ENCODE measurements around the gene CHN2. TPM values are rescaled to one million over a fixed set of nuclear protein-coding genes. Genes with fewer than 3 reads are reported as not detected.

CHN2 gene
- total RNA-seq, 4 donors from 2014 or later = 5.6 to 36.7 (median 16.8) TPM

GRCh38 chr7:29162577-29162976 lies 32.0 kb upstream of the CHN2 start:
- no peaks in the 10 kb centered on the region for H3K27me3 ChIP-seq
- H3K4me3 ChIP-seq = no peak overlapping the region
- 79 to 84% methylated on average over 6 of the region's 6 CpGs for WGBS, 2 donors (ENCODE audit: low coverage in 1 of 2)
- TF ChIP-seq CTCF (IDR thresholded peaks at IDR 0.05) = no peak
- TF ChIP-seq POLR2AphosphoS5 (IDR thresholded peaks at IDR 0.05) = no peak
- no peak for TF ChIP-seq POLR2A (IDR thresholded peaks at IDR 0.05)
- no peak for TF ChIP-seq EP300 (IDR thresholded peaks at IDR 0.05; ENCODE audit: low read depth)
- H3K4me1 ChIP-seq = peaks cover 0 to 3% (median 0%) of the 10 kb centered on the region in 4 donors
- no peaks in the 10 kb centered on the region for H3K36me3 ChIP-seq
- H3K9me3 ChIP-seq = peaks cover 0 to 6% of the 10 kb centered on the region in 2 donors
- intact Hi-C loops (cut with DNase I; ENCODE audit: low total_unique reads) = no loop called here
- in situ Hi-C loops (cut with MboI; ENCODE audit: low pct_ligation_motif_present in 1 of 4, low pct_unique_long_range_greater_than_20kb in 1 of 4, low sequenced_read_pairs in 3 of 4) = no loop called here
- H3K27ac ChIP-seq = no peak overlapping the region
- DNase-seq = no peak

- no peak for DNase-seq
- Histone ChIP-seq H3K4me3 (no peak overlapping the region), H3K27ac (peak overlapping the region in 1 of 4 donors; percentile 16), H3K9me3 (peaks cover 0 to 6% of the 10 kb centered on the region in 2 donors), H3K4me1 (peaks cover 0 to 3% (median 0%) of the 10 kb centered on the region in 4 donors), H3K27me3 (no peaks in the 10 kb centered on the region), H3K36me3 (no peaks in the 10 kb centered on the region)
- intact Hi-C loops (cut with DNase I; ENCODE audit: low total_unique reads) (no loop called here), in situ Hi-C loops (cut with MboI; ENCODE audit: low pct_ligation_motif_present in 1 of 4, low pct_unique_long_range_greater_than_20kb in 1 of 4, low sequenced_read_pairs in 3 of 4) (no loop called here)
- 37 to 46% methylated on average over 3 of the region's 3 CpGs for WGBS, 2 donors (ENCODE audit: low coverage in 1 of 2)
- TF ChIP-seq POLR2AphosphoS5 (IDR thresholded peaks at IDR 0.05) (no peak), POLR2A (IDR thresholded peaks at IDR 0.05) (no peak), EP300 (IDR thresholded peaks at IDR 0.05; ENCODE audit: low read depth) (no peak), CTCF (IDR thresholded peaks at IDR 0.05) (no peak)
These were observed 30.7 kb upstream of the CHN2 start for GRCh38 chr7:29163854-29164253.

- Histone ChIP-seq H3K9me3 (peaks cover 0 to 6% of the 10 kb centered on the region in 2 donors), H3K36me3 (no peaks in the 10 kb centered on the region), H3K27ac (no peak overlapping the region), H3K4me1 (peaks cover 0 to 3% (median 0%) of the 10 kb centered on the region in 4 donors), H3K27me3 (no peaks in the 10 kb centered on the region), H3K4me3 (no peak overlapping the region)
- TF ChIP-seq POLR2A (IDR thresholded peaks at IDR 0.05) (no peak), CTCF (IDR thresholded peaks at IDR 0.05) (no peak), POLR2AphosphoS5 (IDR thresholded peaks at IDR 0.05) (no peak), EP300 (IDR thresholded peaks at IDR 0.05; ENCODE audit: low read depth) (no peak)
- 85% methylated on average over 1 of the region's 1 CpG; no CpG with 5 or more reads in 1 of the 2 donors for WGBS, 2 donors (ENCODE audit: low coverage in 1 of 2)
- no peak for DNase-seq
- intact Hi-C loops (cut with DNase I; ENCODE audit: low total_unique reads) (no loop called here), in situ Hi-C loops (cut with MboI; ENCODE audit: low pct_ligation_motif_present in 1 of 4, low pct_unique_long_range_greater_than_20kb in 1 of 4, low sequenced_read_pairs in 3 of 4) (no loop called here)
These were observed 26.9 kb upstream of the CHN2 start for GRCh38 chr7:29167721-29168120.

GRCh38 chr7:29170781-29171180 lies 23.8 kb upstream of the CHN2 start:
- Histone ChIP-seq H3K27me3 (no peaks in the 10 kb centered on the region), H3K4me1 (no peaks in the 10 kb centered on the region), H3K9me3 (peaks cover 0 to 4% of the 10 kb centered on the region in 2 donors), H3K36me3 (no peaks in the 10 kb centered on the region), H3K27ac (no peak overlapping the region), H3K4me3 (no peak overlapping the region)
- no peak for TF ChIP-seq EP300 (IDR thresholded peaks at IDR 0.05; ENCODE audit: low read depth)
- TF ChIP-seq POLR2AphosphoS5 (IDR thresholded peaks at IDR 0.05) = no peak
- TF ChIP-seq CTCF (IDR thresholded peaks at IDR 0.05) = no peak
- no peak for TF ChIP-seq POLR2A (IDR thresholded peaks at IDR 0.05)
- in situ Hi-C loops (cut with MboI; ENCODE audit: low pct_ligation_motif_present in 1 of 4, low pct_unique_long_range_greater_than_20kb in 1 of 4, low sequenced_read_pairs in 3 of 4) = no loop called here
- no peak for DNase-seq
- intact Hi-C loops (cut with DNase I; ENCODE audit: low total_unique reads) = no loop called here
- 85 to 100% methylated on average over 2 to 7 of the region's 7 CpGs for WGBS, 2 donors (ENCODE audit: low coverage in 1 of 2)

All from transverse colon (tissue), 4 donors.